ENCODE measurements around the gene MAP3K21.

MAP3K21 gene

GRCh38 chr1:233360525-233361102 is 33.1 kb downstream of the MAP3K21 start:
- no peak for DNase-seq

- no peak for DNase-seq
Observed at GRCh38 chr1:233361876-233362275, 34.4 kb downstream of the MAP3K21 start.

GRCh38 chr1:233362743-233363142 is 35.2 kb downstream of the MAP3K21 start:
- DNase-seq, result no peak

GRCh38 chr1:233364026-233364425 is 36.5 kb downstream of the MAP3K21 start:
- DNase-seq, result no peak

GRCh38 chr1:233364695-233365539 is 37.4 kb downstream of the MAP3K21 start:
- DNase-seq, result peak in 1 of 2 donors; percentile 29

- no peak for DNase-seq
Observed at GRCh38 chr1:233366575-233366974, 39.1 kb downstream of the MAP3K21 start.

GRCh38 chr1:233367057-233367803 is 39.7 kb downstream of the MAP3K21 start:
- DNase-seq, result no peak

GRCh38 chr1:233368106-233368788 is 40.7 kb downstream of the MAP3K21 start:
- no peak for DNase-seq

- no peak for DNase-seq
Observed at GRCh38 chr1:233368789-233369130, 41.2 kb downstream of the MAP3K21 start.

- no peak for DNase-seq
Observed at GRCh38 chr1:233372218-233373120, 44.9 kb downstream of the MAP3K21 start.

GRCh38 chr1:233373226-233373625 is 45.7 kb downstream of the MAP3K21 start:
- DNase-seq, result no peak

GRCh38 chr1:233375653-233376052 is 48.1 kb downstream of the MAP3K21 start:
- no peak for DNase-seq

- DNase-seq, result no peak
Observed at GRCh38 chr1:233376382-233377110, 49.0 kb downstream of the MAP3K21 start.

- DNase-seq, result peak in 1 of 2 donors; percentile 11
Observed at GRCh38 chr1:233379869-233380438, 52.4 kb downstream of the MAP3K21 start.

- DNase-seq, result no peak
Observed at GRCh38 chr1:233381806-233382205, 54.3 kb downstream of the MAP3K21 start.

- DNase-seq, result no peak
Observed at GRCh38 chr1:233383984-233384383, 56.5 kb downstream of the MAP3K21 start.

- DNase-seq, result no peak
Observed at GRCh38 chr1:233386336-233386735, 58.8 kb downstream of the MAP3K21 start.

- DNase-seq, result no peak
Observed at GRCh38 chr1:233387585-233387984, 60.1 kb downstream of the MAP3K21 start.

GRCh38 chr1:233389169-233389568 is 61.6 kb downstream of the MAP3K21 start:
- DNase-seq, result peak; percentile 14 to 44

GRCh38 chr1:233389893-233390292 is 62.4 kb downstream of the MAP3K21 start:
- DNase-seq, result no peak
